GM12874 (cell line): ENCODE data around the gene TCF19.

Experiments used
- TF ChIP-seq, protein P1 (sequence below): IDR thresholded peaks from 2 replicates; pipeline ENCODE4 v1.5.1; 2011; ENCODE audit warnings: low read depth, mild to moderate bottlenecking, control low read depth, low read length, moderate library complexity; ENCODE audit not compliant: insufficient read depth

Gene TCF19

DNA sequence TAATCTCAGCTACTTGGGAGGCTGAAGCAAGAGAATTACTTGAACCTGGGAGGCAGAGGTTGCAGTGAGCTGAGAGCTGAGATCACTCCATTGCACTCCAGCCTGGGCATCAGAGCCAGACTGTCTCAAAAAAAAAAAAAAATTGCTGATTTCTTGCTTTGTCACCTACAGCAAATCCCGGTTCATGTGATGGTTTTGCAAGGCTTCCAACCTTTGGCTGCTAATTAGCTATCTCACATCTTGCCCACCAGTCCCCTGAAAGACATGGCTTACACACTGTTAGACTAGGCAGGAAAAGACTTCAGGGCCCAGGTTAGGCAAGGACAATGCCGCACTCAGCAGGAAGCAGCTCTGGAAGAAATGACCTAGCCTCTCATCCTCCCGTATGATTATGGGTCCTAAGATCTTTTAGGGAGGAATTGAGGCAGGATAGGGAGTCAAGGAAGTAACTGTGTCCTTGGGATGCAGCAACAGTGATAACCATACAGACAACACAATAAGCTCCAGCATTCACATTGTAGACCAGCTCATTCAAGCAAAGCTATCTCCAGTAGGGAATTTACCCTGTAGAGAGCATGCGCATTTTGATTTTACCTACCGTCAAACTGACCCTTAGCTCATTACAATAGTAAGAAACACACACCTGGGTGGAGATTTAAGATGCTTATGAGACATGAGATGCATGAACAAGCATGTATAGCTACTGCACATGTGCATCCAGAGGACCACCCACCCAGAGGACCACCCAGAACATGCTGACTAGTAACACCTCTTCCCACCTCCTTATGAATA is 52.5 kb downstream of the TCF19 start:
- TF ChIP-seq, protein P1, sequence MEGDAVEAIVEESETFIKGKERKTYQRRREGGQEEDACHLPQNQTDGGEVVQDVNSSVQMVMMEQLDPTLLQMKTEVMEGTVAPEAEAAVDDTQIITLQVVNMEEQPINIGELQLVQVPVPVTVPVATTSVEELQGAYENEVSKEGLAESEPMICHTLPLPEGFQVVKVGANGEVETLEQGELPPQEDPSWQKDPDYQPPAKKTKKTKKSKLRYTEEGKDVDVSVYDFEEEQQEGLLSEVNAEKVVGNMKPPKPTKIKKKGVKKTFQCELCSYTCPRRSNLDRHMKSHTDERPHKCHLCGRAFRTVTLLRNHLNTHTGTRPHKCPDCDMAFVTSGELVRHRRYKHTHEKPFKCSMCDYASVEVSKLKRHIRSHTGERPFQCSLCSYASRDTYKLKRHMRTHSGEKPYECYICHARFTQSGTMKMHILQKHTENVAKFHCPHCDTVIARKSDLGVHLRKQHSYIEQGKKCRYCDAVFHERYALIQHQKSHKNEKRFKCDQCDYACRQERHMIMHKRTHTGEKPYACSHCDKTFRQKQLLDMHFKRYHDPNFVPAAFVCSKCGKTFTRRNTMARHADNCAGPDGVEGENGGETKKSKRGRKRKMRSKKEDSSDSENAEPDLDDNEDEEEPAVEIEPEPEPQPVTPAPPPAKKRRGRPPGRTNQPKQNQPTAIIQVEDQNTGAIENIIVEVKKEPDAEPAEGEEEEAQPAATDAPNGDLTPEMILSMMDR, result no peak
